Aorta (tissue), 5 donors: Measurements from ENCODE around the gene C2CD4A. TPM values are rescaled to one million over a fixed set of nuclear protein-coding genes. Genes with fewer than 3 reads are reported as not detected.

ENCODE experiments used
- ATAC-seq: fragments of 200-7000 bp; cut with Tn5 transposase; one replicate; pipeline ENCODE4 v1.9.1; 2022; ENCODE audit warnings: moderate library complexity; ENCODE audit not compliant: low FRiP score
- DNase-seq, 2 donors: peaks; one replicate each; pipeline ENCODE4 v3.0.0-alpha.2; 2020
- H3K27ac ChIP-seq, 2 donors: one replicate each; pipeline ENCODE4 v1.5.1; 2013; ENCODE audit warnings: low read length in 2 of 2, mild to moderate bottlenecking in 2 of 2, moderate library complexity in 2 of 2, control low read depth in 1 of 2, inconsistent platforms in 1 of 2, low read depth in 1 of 2
- H3K27me3 ChIP-seq, 2 donors: one replicate each; pipeline ENCODE4 v1.6.1; 2013; ENCODE audit warnings: control low read depth in 1 of 2, low read length in 1 of 2, mild to moderate bottlenecking in 1 of 2, moderate library complexity in 1 of 2; ENCODE audit not compliant: insufficient read depth in 2 of 2, control insufficient read depth in 1 of 2
- H3K36me3 ChIP-seq, 2 donors: one replicate each; pipeline ENCODE4 v1.6.1; 2013; ENCODE audit warnings: control low read depth in 1 of 2, low read length in 1 of 2, mild to moderate bottlenecking in 1 of 2; ENCODE audit not compliant: insufficient read depth in 2 of 2, control insufficient read depth in 1 of 2
- H3K4me1 ChIP-seq, 2 donors: one replicate each; pipeline ENCODE4 v1.6.1; 2013; ENCODE audit warnings: low read length in 2 of 2, control low read depth in 1 of 2, mild to moderate bottlenecking in 1 of 2, moderate library complexity in 1 of 2; ENCODE audit not compliant: insufficient read depth in 2 of 2, control insufficient read depth in 1 of 2
- H3K4me3 ChIP-seq, 2 donors: one replicate each; pipeline ENCODE4 v1.5.1; 2013; ENCODE audit warnings: low read length in 2 of 2, control low read depth in 1 of 2, mild to moderate bottlenecking in 1 of 2
- H3K9me3 ChIP-seq: one replicate; pipeline ENCODE4 v1.6.1; 2013; ENCODE audit warnings: mild to moderate bottlenecking, low read length; ENCODE audit not compliant: control insufficient read depth
- WGBS, 2 donors: extraction: QIAGEN DNeasy Blood & Tissue Kit; methylation state at CpG; one replicate each; pipeline ENCODE4 v1.1.7; 2013; 5-methylcytosine and 5-hydroxymethylcytosine counted together
- intact Hi-C, 2 donors: fragments of 100-400 bp; cut with DNase I; formaldehyde crosslinking; loops; one replicate each; pipeline versions ENCODE4 v1.14.2 to v1.15.0; 2022
- polyA plus RNA-seq, 2 donors: library from polyadenylated mRNA; stranded (reverse); fragments of 200-250 nt; gene quantifications; one replicate each; pipeline ENCODE4 v1.2.3, GENCODE V29; 2013
- total RNA-seq, 2 donors: library from RNA; stranded (reverse); fragmentation: NEBNext Ultra II Directional; extraction: Animal tissue kit (Norgen Biotek cat#: 25700); gene quantifications; one replicate each; pipeline ENCODE4 v1.2.1, GENCODE V29; 2021
- donor health status: healthy with polysubstance abuse.
- donor health status: Bipolar disorder and iron deficiency.
- donor health status: DM: no; HTN: no; CAD: no.
- donor health status: DM: no; HTN: no; CAD: no.
- donor health status: DM: yes; HTN: yes; CAD: no.

Gene C2CD4A
- total and polyA plus RNA-seq, 4 donors: 0.19 to 0.36 TPM; not detected in 2

- Histone ChIP-seq H3K36me3 (no peaks in the 10 kb centered on the region), H3K4me3 (no peak overlapping the region), H3K9me3 (no peaks in the 10 kb centered on the region), H3K4me1 (no peaks in the 10 kb centered on the region), H3K27me3 (no peaks in the 10 kb centered on the region), H3K27ac (no peak overlapping the region)
- WGBS, 2 donors: 8 to 10% methylated on average over 5 of the region's 5 CpGs
- no peak for ATAC-seq
- intact Hi-C loops: no loop called here
- no peak for DNase-seq
Measured at GRCh38 chr15:62087671-62088352, 21.0 kb downstream of the C2CD4A start.

GRCh38 chr15:62088353-62088693 is 21.5 kb downstream of the C2CD4A start:
- Histone ChIP-seq H3K36me3 (no peaks in the 10 kb centered on the region), H3K9me3 (no peaks in the 10 kb centered on the region), H3K4me1 (no peaks in the 10 kb centered on the region), H3K27me3 (no peaks in the 10 kb centered on the region), H3K4me3 (no peak overlapping the region), H3K27ac (no peak overlapping the region)
- no peak for ATAC-seq
- whole genome bisulfite sequencing, 2 donors: 9 to 16% methylated on average over 1 of the region's 1 CpG
- no peak for DNase-seq
- intact Hi-C loops: no loop called here

- intact Hi-C loops: no loop called here
- H3K4me3 ChIP-seq: no peak overlapping the region
- no peak overlapping the region for H3K27ac ChIP-seq
- no peaks in the 10 kb centered on the region for H3K4me1 ChIP-seq
- WGBS, 2 donors: 66 to 67% methylated on average over 2 of the region's 2 CpGs
- DNase-seq (no peak), ATAC-seq (no peak)
- H3K27me3 ChIP-seq: no peaks in the 10 kb centered on the region
- no peaks in the 10 kb centered on the region for H3K9me3 ChIP-seq
- no peaks in the 10 kb centered on the region for H3K36me3 ChIP-seq
Measured at GRCh38 chr15:62089616-62090015, 22.8 kb downstream of the C2CD4A start.

- Histone ChIP-seq H3K9me3 (no peaks in the 10 kb centered on the region), H3K4me3 (no peak overlapping the region), H3K36me3 (no peaks in the 10 kb centered on the region), H3K27me3 (no peaks in the 10 kb centered on the region), H3K4me1 (no peaks in the 10 kb centered on the region), H3K27ac (no peak overlapping the region)
- ATAC-seq: no peak
- intact Hi-C loops: no loop called here
- DNase-seq: no peak
- WGBS, 2 donors: 91% methylated on average over 7 of the region's 7 CpGs
Measured at GRCh38 chr15:62090988-62091387, 24.2 kb downstream of the C2CD4A start.

- Histone ChIP-seq H3K4me3 (no peak overlapping the region), H3K9me3 (no peaks in the 10 kb centered on the region), H3K4me1 (no peaks in the 10 kb centered on the region), H3K36me3 (no peaks in the 10 kb centered on the region), H3K27me3 (no peaks in the 10 kb centered on the region), H3K27ac (no peak overlapping the region)
- ATAC-seq (no peak), DNase-seq (no peak)
- WGBS, 2 donors: 85 to 87% methylated on average over 5 of the region's 5 CpGs
- intact Hi-C loops: no loop called here
Measured at GRCh38 chr15:62093809-62094208, 27.0 kb downstream of the C2CD4A start.

GRCh38 chr15:62094388-62094787 is 27.6 kb downstream of the C2CD4A start:
- no peaks in the 10 kb centered on the region for H3K27me3 ChIP-seq
- ATAC-seq (no peak), DNase-seq (no peak)
- WGBS, 2 donors: 69 to 70% methylated on average over 7 of the region's 7 CpGs
- H3K4me3 ChIP-seq: no peak overlapping the region
- H3K9me3 ChIP-seq: no peaks in the 10 kb centered on the region
- no peaks in the 10 kb centered on the region for H3K4me1 ChIP-seq
- H3K27ac ChIP-seq: no peak overlapping the region
- intact Hi-C loops: no loop called here
- H3K36me3 ChIP-seq: no peaks in the 10 kb centered on the region

- Histone ChIP-seq H3K27me3 (no peaks in the 10 kb centered on the region), H3K4me3 (no peak overlapping the region), H3K4me1 (no peaks in the 10 kb centered on the region), H3K27ac (no peak overlapping the region), H3K9me3 (no peaks in the 10 kb centered on the region), H3K36me3 (no peaks in the 10 kb centered on the region)
- WGBS, 2 donors: 14 to 16% methylated on average over 7 of the region's 7 CpGs
- intact Hi-C loops: no loop called here
- DNase-seq: no peak
- peak; percentile 54 for ATAC-seq
Measured at GRCh38 chr15:62099094-62099601, 32.4 kb downstream of the C2CD4A start.

- ATAC-seq (no peak), DNase-seq (no peak)
- no peaks in the 10 kb centered on the region for H3K27me3 ChIP-seq
- no peaks in the 10 kb centered on the region for H3K36me3 ChIP-seq
- H3K9me3 ChIP-seq: no peaks in the 10 kb centered on the region
- no peak overlapping the region for H3K4me3 ChIP-seq
- intact Hi-C loops: no loop called here
- no peak overlapping the region for H3K27ac ChIP-seq
- 88 to 89% methylated on average over 7 of the region's 7 CpGs for WGBS, 2 donors
- H3K4me1 ChIP-seq: no peaks in the 10 kb centered on the region
Measured at GRCh38 chr15:62103431-62103830, 36.7 kb downstream of the C2CD4A start.

GRCh38 chr15:62104401-62104800 is 37.6 kb downstream of the C2CD4A start:
- no peaks in the 10 kb centered on the region for H3K36me3 ChIP-seq

More at GRCh38 chr15:62104401-62104800, 37.6 kb downstream of the C2CD4A start:
- 59% methylated on average over 3 of the region's 3 CpGs for WGBS, 2 donors
- DNase-seq (no peak), ATAC-seq (no peak)
- intact Hi-C loops: no loop called here
- Histone ChIP-seq H3K4me1 (no peaks in the 10 kb centered on the region), H3K9me3 (no peaks in the 10 kb centered on the region), H3K27me3 (no peaks in the 10 kb centered on the region), H3K27ac (no peak overlapping the region), H3K4me3 (no peak overlapping the region)
